Measurements from ENCODE around the gene JUP.

DNA sequence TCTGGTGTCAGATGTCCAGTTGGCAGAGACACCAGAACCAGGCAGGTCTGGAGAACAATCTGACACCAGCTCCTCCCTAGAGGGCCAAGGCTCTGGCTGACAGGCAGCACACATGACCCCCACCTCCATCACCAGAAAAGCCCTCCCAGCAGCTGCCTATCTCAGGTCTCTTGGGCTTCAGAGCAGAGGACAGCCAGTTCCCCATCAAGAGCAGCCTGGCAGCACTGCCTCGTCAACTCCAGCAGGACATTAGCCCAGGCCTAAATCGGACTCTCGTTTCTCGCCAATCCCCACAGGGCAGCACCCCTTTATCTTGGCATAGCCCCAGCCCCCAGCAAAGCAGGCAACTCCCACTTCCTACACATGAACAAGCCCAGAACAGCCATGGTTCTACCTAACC lies 4.4 kb downstream of the JUP start:
- no peak for TF ChIP-seq TAF1 (IDR thresholded peaks at IDR 0.05; ENCODE audit: borderline replicate concordance, insufficient read depth, low read length)
- TF ChIP-seq REST (IDR thresholded peaks at IDR 0.05; ENCODE audit: insufficient read depth in 1 of 2, low read depth in 2 of 2, low read length in 2 of 2), result no peak

Measured in PFSK-1 (cell line).